PC-9 (cell line): Measurements from ENCODE around the gene PTPRT. TPM values are rescaled to one million over a fixed set of nuclear protein-coding genes. Genes with fewer than 3 reads are reported as not detected.

Experiments used
- BruUV-seq: library from RNA; stranded (reverse); fragments of 400-500 nt; replicated peaks from 2 replicates; lab custom pipeline; 2021; lab: Mats Ljungman, UMichigan
- CTCF ChIA-PET: fragments of 300-600 bp; sonication (Branson Sonifier 250); formaldehyde crosslinking; loops from one replicate; lab custom pipeline; 2022; ENCODE audit warnings: antibody characterized with exemption; lab: Charles Lee
- POLR2A ChIA-PET: fragments of 300-600 bp; sonication (Branson Sonifier 250); formaldehyde crosslinking; loops from one replicate; lab custom pipeline; 2022; ENCODE audit warnings: antibody characterized with exemption; ENCODE audit not compliant: unreplicated experiment; lab: Charles Lee
- DNase-seq, 2 experiments: peaks; one replicate each; pipeline versions ENCODE4 v3.0.0 to v3.0.0-alpha.2; 2015 to 2022; ENCODE audit warnings: mixed read lengths in 1 of 2
- H2AFZ ChIP-seq: fragments of 200-600 bp; sonication (generic); 2 replicates; pipeline ENCODE4 v1.8.1; 2017; ENCODE audit warnings: antibody characterized with exemption
- H3F3A ChIP-seq: fragments of 200-600 bp; sonication (generic); 2 replicates; pipeline ENCODE4 v1.8.1; 2017; ENCODE audit warnings: antibody characterized with exemption, mild to moderate bottlenecking, low read depth; ENCODE audit not compliant: insufficient read depth
- H3K27ac ChIP-seq: fragments of 200-600 bp; sonication (generic); 2 replicates; pipeline ENCODE4 v1.6.1; 2016; ENCODE audit warnings: mixed run types
- H3K27me3 ChIP-seq: fragments of 200-600 bp; sonication (generic); 2 replicates; pipeline ENCODE4 v1.6.1; 2016; ENCODE audit warnings: low read depth, mixed run types; ENCODE audit not compliant: insufficient read depth
- H3K36me3 ChIP-seq: fragments of 200-600 bp; sonication (generic); 2 replicates; pipeline ENCODE4 v1.6.1; 2016; ENCODE audit warnings: low read depth, mixed run types
- H3K4me1 ChIP-seq: fragments of 200-600 bp; sonication (generic); replicated peaks from 2 replicates; pipeline ENCODE4 v1.6.1; 2016; ENCODE audit warnings: mixed run types; ENCODE audit not compliant: insufficient read depth
- H3K4me2 ChIP-seq: fragments of 200-600 bp; sonication (generic); 2 replicates; pipeline ENCODE4 v1.6.1; 2017; ENCODE audit warnings: mixed run types
- H3K4me3 ChIP-seq: fragments of 200-600 bp; sonication (generic); 2 replicates; pipeline ENCODE4 v1.6.1; 2016; ENCODE audit warnings: mixed run types
- H3K79me2 ChIP-seq: fragments of 200-600 bp; sonication (generic); 2 replicates; pipeline ENCODE4 v1.6.1; 2017; ENCODE audit warnings: low read depth, mixed run types
- H3K9me2 ChIP-seq: fragments of 200-600 bp; sonication (generic); 2 replicates; pipeline ENCODE4 v1.8.1; 2017; ENCODE audit warnings: mild to moderate bottlenecking; ENCODE audit not compliant: insufficient read depth
- H3K9me3 ChIP-seq: fragments of 200-600 bp; sonication (generic); 2 replicates; pipeline ENCODE4 v1.8.1; 2016; ENCODE audit warnings: low read depth; ENCODE audit not compliant: insufficient read depth
- H4K20me1 ChIP-seq: fragments of 200-600 bp; sonication (generic); 2 replicates; pipeline ENCODE4 v1.8.1; 2017; ENCODE audit not compliant: insufficient read depth
- EZH2 ChIP-seq: fragments of 200-600 bp; sonication (generic); IDR thresholded peaks from 2 replicates; pipeline ENCODE4 v1.8.0; 2017; ENCODE audit warnings: antibody characterized with exemption, low read depth
- intact Hi-C: fragments of 100-400 bp; cut with micrococcal nuclease; formaldehyde crosslinking; loops from one replicate; pipeline ENCODE4 v1.10.0; 2022; ENCODE audit not compliant: unreplicated experiment
- total RNA-seq: library from RNA; stranded (reverse); gene quantifications from 2 replicates; pipeline ENCODE4 v1.2.3, GENCODE V29; 2021
- TF ChIP-seq, protein P1 (sequence below): fragments of 200-600 bp; sonication (generic); conservative IDR thresholded peaks from 2 replicates; pipeline ENCODE4 v1.6.1; 2017; ENCODE audit warnings: mixed run types, antibody characterized with exemption, mild to moderate bottlenecking, moderate library complexity

The PTPRT gene
- total RNA-seq, 1 experiment from 2014 or later: not detected

DNA sequence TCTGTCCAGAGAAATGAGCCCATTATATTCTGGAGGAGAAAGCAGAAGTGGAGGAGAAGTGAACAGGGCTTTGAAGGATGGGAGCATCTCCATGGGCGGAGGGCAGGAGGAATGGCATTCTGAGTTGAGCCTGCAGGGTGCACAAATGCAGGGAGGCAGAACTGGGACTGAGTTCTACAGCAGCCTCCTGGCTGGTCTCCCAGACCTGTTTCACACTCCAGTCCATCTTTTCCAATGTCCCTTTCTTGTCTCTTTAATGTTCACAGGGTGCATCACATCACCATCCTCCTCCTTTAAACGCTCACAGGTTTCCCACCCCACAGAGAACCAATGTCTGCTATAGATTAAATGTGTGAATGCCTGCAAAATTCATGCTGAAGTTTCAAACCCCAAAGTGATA, 302.9 kb downstream of the PTPRT start:
- Histone ChIP-seq H3K36me3 (no peaks in the 10 kb centered on the region), H3K27me3 (no peaks in the 10 kb centered on the region), H3K79me2 (no peaks in the 10 kb centered on the region), H2AFZ (no peak overlapping the region), H3F3A (no peaks in the 10 kb centered on the region), H3K4me1 (no peaks in the 10 kb centered on the region), H3K4me3 (no peak overlapping the region), H3K9me3 (no peaks in the 10 kb centered on the region), H3K4me2 (no peak overlapping the region), H3K27ac (no peak overlapping the region), H4K20me1 (peaks cover 7% of the 10 kb centered on the region; the same call in 1 of the 2 replicates), H3K9me2 (no peaks in the 10 kb centered on the region)
- DNase-seq: no peak
- ChIA-PET POLR2A (no interaction called here), CTCF (no interaction called here)
- TF ChIP-seq, protein P1, sequence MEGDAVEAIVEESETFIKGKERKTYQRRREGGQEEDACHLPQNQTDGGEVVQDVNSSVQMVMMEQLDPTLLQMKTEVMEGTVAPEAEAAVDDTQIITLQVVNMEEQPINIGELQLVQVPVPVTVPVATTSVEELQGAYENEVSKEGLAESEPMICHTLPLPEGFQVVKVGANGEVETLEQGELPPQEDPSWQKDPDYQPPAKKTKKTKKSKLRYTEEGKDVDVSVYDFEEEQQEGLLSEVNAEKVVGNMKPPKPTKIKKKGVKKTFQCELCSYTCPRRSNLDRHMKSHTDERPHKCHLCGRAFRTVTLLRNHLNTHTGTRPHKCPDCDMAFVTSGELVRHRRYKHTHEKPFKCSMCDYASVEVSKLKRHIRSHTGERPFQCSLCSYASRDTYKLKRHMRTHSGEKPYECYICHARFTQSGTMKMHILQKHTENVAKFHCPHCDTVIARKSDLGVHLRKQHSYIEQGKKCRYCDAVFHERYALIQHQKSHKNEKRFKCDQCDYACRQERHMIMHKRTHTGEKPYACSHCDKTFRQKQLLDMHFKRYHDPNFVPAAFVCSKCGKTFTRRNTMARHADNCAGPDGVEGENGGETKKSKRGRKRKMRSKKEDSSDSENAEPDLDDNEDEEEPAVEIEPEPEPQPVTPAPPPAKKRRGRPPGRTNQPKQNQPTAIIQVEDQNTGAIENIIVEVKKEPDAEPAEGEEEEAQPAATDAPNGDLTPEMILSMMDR: no peak
- no peak for TF ChIP-seq EZH2
- BruUV-seq: no TSS peak
- intact Hi-C loops: no loop called here

DNA sequence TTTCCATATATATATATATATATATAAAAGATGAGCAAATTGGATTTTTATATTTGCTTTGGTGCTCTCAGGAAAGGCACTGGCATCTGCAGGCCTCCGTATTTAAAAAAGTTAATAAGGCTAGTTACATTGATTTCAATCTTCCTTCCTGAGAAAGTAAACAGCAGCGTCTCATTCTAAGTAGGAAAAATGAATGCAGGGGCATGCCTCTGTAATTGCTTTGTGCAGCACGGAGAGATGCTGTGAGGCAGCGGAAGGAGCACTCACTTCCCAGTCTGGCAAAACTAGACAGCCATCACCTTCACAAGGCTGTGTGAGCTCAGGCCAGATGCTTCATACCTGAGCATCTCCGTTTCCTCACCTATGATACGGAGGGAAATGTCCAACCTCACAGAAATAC, 303.7 kb downstream of the PTPRT start:
- H3K9me3 ChIP-seq: no peaks in the 10 kb centered on the region
- no peaks in the 10 kb centered on the region for H3K4me1 ChIP-seq
- H3K79me2 ChIP-seq: no peaks in the 10 kb centered on the region
- H3K4me2 ChIP-seq: no peak overlapping the region
- no peaks in the 10 kb centered on the region for H3K9me2 ChIP-seq
- BruUV-seq: no TSS peak
- no peaks in the 10 kb centered on the region for H3F3A ChIP-seq
- H4K20me1 ChIP-seq: peaks cover 7% of the 10 kb centered on the region; the same call in 1 of the 2 replicates
- H2AFZ ChIP-seq: no peak overlapping the region
- no peak overlapping the region for H3K4me3 ChIP-seq
- ChIA-PET POLR2A (no interaction called here), CTCF (no interaction called here)
- no peak for DNase-seq
- intact Hi-C loops: no loop called here
- TF ChIP-seq, protein P1: no peak
- TF ChIP-seq EZH2: no peak
- no peak overlapping the region for H3K27ac ChIP-seq
- no peaks in the 10 kb centered on the region for H3K36me3 ChIP-seq
- peaks cover under 1% of the 10 kb centered on the region; the same call in 1 of the 2 replicates for H3K27me3 ChIP-seq

DNA sequence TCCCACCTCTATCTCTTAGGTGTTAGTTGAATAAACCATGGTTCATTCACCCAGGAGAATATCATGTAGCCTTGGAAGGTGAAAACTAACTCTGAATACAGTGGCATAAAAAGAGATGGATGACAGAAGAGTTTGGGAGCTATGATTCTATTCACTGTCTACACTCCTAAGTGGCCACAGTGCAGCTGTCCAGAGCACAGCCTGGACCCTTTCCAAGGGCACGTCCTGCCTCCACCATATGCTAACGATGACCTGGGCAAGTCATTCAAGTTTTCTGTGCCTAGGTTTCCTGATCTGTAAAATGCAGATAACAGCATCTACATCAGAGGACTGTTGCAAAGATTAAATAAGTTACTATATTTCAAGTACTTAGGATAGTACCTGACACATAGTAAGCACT, 314.1 kb downstream of the PTPRT start:
- DNase-seq: no peak
- no peak overlapping the region for H3K27ac ChIP-seq
- no peak overlapping the region for H2AFZ ChIP-seq
- H3K36me3 ChIP-seq: no peaks in the 10 kb centered on the region
- CTCF ChIA-PET: no interaction called here
- intact Hi-C loops: no loop called here
- no peaks in the 10 kb centered on the region for H3K9me3 ChIP-seq
- no peak overlapping the region for H3K4me2 ChIP-seq
- no peaks in the 10 kb centered on the region for H3K79me2 ChIP-seq
- H3K4me3 ChIP-seq: no peak overlapping the region
- TF ChIP-seq, protein P1: no peak
- no peak for TF ChIP-seq EZH2
- peaks cover 35% of the 10 kb centered on the region; the same call in 1 of the 2 replicates for H3K27me3 ChIP-seq
- H3K4me1 ChIP-seq: no peaks in the 10 kb centered on the region
- H4K20me1 ChIP-seq: no peaks in the 10 kb centered on the region
- H3K9me2 ChIP-seq: no peaks in the 10 kb centered on the region
- BruUV-seq: no TSS peak
- H3F3A ChIP-seq: no peaks in the 10 kb centered on the region
- POLR2A ChIA-PET: no interaction called here
